Inferior parietal cortex (tissue), 1 donor: ENCODE data around the gene COA8.

Experiments used
- DNase-seq: peaks from one replicate; pipeline ENCODE4 v3.0.0-alpha.2; 2016; ENCODE audit errors: extremely low spot score

Gene COA8

GRCh38 chr14:103623883-103624482, 61.2 kb downstream of the COA8 start:
- no peak for DNase-seq

- no peak for DNase-seq
Measured at GRCh38 chr14:103624860-103625259, 62.1 kb downstream of the COA8 start.

GRCh38 chr14:103625356-103626095, 62.8 kb downstream of the COA8 start:
- DNase-seq: no peak

- no peak for DNase-seq
Measured at GRCh38 chr14:103626146-103626850, 63.5 kb downstream of the COA8 start.

GRCh38 chr14:103627073-103628025, 64.6 kb downstream of the COA8 start:
- no peak for DNase-seq

- DNase-seq: no peak
Measured at GRCh38 chr14:103628221-103628683, 65.5 kb downstream of the COA8 start.

GRCh38 chr14:103628684-103629502, 66.1 kb downstream of the COA8 start, which contains the start of gene KLC1:
TSS of gene KLC1 (plus strand) at chr14:103629211. CDS start at chr14:103654565, 25,354 bp downstream.
- DNase-seq: peak; percentile 73

- no peak for DNase-seq
Measured at GRCh38 chr14:103629503-103630121, 66.9 kb downstream of the COA8 start.

- no peak for DNase-seq
Measured at GRCh38 chr14:103630364-103631108, 67.8 kb downstream of the COA8 start.

- no peak for DNase-seq
Measured at GRCh38 chr14:103633391-103633790, 70.6 kb downstream of the COA8 start.

- DNase-seq: no peak
Measured at GRCh38 chr14:103634156-103634555, 71.4 kb downstream of the COA8 start.

GRCh38 chr14:103638594-103638993, 75.8 kb downstream of the COA8 start:
- DNase-seq: no peak
